Epidermal melanocyte (primary cell): ENCODE results near the gene NUDCD2.
"Not testable (repeated sequence)": the region's sequence is repeated elsewhere in the genome, so short reads cannot be mapped to it uniquely, and the experiment has no call there.

Experiments used
- DNase-seq: peaks from one replicate; pipeline ENCODE4 v3.0.0; 2011; ENCODE audit warnings: low spot score; ENCODE audit not compliant: insufficient read length

NUDCD2 gene

DNA sequence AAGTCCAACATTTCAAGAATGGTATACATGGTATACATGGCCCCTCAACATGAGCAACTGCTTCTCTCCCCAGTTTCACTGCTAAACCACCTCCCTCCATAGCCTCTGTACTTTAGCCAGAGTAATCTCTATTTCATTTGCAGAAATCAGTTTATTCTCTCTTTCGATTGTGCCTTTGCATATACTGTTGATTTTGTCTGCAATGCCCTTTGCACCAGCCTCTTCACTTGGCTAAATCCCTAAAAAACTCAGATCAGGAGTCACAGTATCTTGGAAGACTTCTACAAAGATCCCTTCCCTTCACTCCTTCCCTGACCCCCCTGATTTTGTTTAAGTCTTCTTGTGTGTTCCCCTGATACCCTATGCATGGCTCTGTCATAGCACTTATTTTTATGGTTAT, 27.4 kb downstream of the NUDCD2 start:
- no peak for DNase-seq

- not testable (repeated sequence) for DNase-seq
Observed at GRCh38 chr5:163426128-163426527, 33.8 kb downstream of the NUDCD2 start.

GRCh38 chr5:163424836-163425235, 35.1 kb downstream of the NUDCD2 start:
- no peak for DNase-seq

DNA sequence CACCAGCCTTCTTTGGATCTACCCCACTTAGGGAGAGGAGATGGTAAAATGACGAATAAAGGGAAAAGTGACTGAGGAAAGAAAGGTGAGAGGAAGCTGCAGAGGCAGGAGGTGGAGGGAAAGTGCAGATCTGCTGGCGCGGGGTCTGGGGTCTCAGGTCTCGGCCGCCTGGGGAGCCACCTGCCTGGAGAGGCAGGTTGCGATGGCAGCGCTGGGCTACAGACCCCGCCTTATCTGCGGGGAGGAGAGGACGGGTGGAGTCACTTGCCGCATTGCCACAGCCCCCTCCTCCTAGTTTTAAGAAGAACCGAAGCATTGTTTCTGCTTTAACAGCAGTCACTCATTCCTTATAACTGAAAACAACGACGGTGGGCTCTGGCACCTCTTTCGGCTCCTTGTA, 44.2 kb downstream of the NUDCD2 start:
- not testable (repeated sequence) for DNase-seq

GRCh38 chr5:163410505-163410904, 49.4 kb downstream of the NUDCD2 start:
- no peak for DNase-seq

- no peak for DNase-seq
Observed at GRCh38 chr5:163409384-163409783, 50.5 kb downstream of the NUDCD2 start.

GRCh38 chr5:163408311-163408923, 51.5 kb downstream of the NUDCD2 start:
- DNase-seq: peak; percentile 32

DNA sequence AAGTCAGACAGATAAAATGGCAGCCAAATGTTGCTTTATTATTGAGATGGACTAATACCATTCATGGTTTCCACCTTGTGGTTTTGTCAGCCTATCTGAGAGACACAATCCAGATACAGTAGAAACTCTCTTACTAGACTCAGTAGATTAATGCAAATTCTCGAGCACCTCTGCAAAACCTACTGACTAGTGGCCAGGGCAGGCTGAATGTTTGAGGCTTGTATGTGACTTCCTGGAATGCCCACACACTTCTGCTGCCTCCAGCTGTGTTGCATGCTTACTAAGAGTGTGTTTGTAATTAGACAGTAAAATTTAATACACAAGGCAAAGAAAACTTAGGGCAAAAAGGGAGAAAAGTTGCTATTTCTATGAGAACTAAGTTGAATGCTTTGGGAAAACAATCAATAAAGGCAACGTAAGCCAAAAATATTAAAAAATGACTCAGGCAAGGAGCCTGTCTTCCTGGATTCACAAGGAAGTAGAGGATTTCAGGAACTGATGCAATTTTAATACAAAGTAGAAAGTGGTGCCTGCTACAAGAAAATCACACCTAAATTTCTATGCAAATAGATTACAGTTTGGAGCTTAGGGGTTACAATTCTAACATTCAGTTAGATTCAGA, 52.8 kb downstream of the NUDCD2 start:
- DNase-seq: no peak

GRCh38 chr5:163404364-163405173, 55.3 kb downstream of the NUDCD2 start:
- no peak for DNase-seq

DNA sequence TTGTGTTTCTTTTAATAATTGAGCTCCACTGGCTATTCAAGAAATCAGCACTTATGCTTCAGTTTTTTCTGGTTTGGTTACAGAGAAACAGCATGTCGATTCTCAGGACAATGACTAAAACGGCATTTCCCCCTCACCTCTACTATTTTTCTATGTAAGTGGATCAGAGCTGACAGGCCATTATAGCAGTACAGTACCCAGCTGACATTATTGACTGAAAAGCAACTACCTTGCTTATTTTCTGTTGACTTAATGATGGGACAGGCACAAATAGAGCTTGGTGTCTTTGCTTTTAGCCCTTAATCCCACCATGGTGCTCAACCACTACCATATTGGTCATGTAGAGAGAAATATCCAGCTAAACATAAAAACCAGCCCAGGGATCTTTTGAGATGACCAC, 57.9 kb downstream of the NUDCD2 start:
- DNase-seq: no peak

- DNase-seq: no peak
Observed at GRCh38 chr5:163401271-163401670, 58.6 kb downstream of the NUDCD2 start.

- no peak for DNase-seq
Observed at GRCh38 chr5:163399923-163400322, 60.0 kb downstream of the NUDCD2 start.

- no peak for DNase-seq
Observed at GRCh38 chr5:163397354-163397753, 62.5 kb downstream of the NUDCD2 start.

DNA sequence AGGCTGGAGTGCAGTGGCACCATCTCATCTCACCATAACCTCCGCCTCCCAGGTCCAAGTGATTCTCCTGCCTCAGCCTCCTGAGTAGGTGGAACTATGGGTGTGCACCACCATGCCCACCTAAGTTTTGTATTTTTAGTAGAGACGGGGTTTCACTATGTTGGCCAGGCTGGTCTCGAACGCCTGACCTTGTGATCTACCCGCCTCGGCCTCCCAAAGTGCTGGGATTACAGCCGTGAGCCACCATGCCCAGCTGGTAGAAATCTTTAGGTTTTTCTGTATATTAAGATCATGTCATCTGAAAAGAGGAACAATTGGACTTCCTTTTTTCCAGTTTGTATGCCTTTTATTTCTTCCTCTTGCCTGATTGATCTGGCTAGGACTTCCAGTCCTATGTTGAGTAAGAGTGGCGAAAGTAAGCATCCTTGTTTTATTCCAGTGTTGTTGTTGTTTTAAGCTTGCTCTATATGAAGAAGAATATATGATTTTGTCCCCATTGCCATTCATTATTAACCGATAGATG, 63.0 kb downstream of the NUDCD2 start:
- DNase-seq: not testable (repeated sequence)
